Stimulated activated CD8-positive, alpha-beta memory T cell treated with anti-CD3 and anti-CD28 coated beads, Interleukin-15, amount 100 ng/mL, for 48 hours (primary cell): Measurements from ENCODE around the gene KLK14.

Experiments used
- DNase-seq, 2 donors: peaks; one replicate each; pipeline ENCODE4 v3.0.0-alpha.2; 2020; ENCODE audit warnings: low read depth in 2 of 2

Gene KLK14

DNA sequence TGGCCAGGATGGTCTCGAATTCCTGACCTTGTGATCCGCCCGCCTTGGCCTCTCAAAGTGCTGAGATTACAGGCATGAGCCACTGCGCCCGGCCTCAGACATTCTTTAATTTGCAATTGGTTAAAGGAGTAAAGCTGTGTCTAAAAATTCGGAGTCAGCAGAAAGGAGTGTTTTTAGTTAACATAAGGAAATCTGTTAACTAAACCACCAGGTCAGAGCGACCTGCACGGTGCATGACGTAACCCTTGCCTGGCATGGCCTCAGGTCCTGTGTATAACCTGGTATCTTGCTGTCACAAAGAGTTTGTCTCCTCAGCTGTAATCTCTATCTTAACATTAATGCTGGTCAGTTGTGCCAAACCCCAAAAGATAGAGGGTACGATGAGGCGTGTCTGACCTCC lies 38.4 kb downstream of the KLK14 start:
- no peak for DNase-seq

DNA sequence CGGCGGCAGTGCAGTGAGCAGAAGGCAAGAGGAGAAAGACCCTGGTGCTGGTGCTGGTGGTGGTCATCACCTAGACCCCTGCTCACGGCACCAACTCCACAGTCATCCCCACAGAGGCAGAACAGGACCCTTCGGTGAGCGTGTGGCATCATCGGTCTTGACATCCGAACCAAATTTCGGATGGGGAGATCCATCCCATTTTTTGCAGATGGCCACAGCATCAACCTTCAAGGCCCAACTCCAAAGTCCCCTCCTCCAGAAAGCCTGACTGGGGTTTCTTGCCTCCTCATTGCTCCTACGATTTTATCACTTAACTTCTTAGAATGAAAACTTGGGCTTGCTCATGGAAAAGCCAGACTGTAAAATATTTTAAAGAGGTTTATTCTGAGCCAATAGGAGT lies 39.2 kb downstream of the KLK14 start:
- DNase-seq = no peak

DNA sequence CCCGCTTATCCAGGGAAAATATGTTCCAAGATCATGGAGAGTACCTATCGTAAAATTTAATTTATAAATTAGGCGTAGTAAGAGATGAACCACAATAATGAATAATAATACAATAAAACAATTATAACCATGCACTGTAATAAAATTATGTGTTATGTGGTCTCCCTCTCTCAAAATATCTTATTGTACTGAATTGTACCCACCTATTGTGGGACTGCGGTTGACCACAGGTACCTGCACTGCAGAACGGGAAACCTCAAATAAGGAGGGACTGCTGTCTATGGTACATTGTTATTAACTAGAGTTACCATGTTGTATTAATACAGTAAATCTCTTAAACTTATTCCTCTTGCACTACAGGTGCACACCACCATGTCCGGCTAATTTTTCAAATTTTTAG lies 42.5 kb downstream of the KLK14 start:
- no peak for DNase-seq

DNA sequence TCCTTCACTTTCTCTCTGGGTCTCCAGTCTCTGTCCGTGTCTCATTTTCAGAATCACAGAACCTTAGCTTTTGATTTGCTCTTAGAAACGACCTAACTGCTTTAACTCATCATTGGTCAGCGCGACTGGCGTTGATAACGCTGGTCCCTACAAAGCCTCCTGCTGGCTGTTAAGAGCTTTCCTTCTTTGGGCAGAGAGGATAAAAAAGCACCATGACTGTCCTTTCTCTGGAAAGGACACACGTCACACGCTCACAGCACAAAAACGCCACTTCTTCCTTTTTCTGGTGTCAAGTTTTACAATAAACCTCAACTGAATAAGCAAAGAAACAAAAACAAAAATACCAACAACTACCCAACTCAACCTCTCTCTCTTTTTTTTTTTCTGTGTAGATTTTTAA lies 46.2 kb downstream of the KLK14 start:
- DNase-seq = no peak

DNA sequence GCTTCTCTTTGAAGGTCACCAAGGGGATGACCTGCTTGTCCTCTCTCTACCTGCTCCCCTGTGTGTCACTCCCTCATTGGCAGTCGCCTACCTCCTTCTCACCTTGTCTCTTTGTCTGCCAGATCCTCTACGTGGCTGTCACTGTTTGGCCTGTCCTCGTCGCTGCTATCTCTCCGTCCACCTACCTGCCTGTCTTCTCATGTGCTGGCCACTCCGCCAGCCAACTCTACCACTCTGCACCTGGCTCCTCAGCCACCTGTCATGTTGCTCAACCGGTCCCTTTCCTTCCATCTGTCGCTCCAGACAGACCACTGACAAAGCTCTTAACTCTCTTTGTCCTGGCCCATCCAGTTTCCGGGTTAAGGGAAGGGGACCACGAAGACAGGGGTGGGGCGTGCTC lies 48.0 kb downstream of the KLK14 start, which contains the start of gene KLK12:
TSS of gene KLK12 (minus strand) at position 299 of the 400 bp plus-strand sequence. CDS start 381 bp downstream, outside the sequence.
- no peak for DNase-seq

DNA sequence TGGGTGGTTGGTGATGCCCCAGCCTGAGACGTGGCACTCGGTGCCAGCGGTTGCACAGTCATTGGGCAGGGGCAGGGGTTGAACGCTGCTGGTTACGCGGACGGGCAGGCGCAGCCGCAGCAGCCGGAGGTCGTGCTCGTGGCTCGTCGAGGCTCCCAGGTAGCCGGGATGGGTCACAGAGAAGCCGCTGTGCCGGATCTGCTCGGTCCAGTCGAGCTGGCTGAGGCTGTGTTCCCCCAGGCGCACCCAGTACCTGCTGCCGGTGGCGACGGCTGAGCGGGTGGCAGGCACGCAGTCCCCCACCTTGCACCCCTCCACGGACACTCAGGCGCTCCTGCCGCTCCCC lies 50.8 kb downstream of the KLK14 start:
- no peak for DNase-seq

DNA sequence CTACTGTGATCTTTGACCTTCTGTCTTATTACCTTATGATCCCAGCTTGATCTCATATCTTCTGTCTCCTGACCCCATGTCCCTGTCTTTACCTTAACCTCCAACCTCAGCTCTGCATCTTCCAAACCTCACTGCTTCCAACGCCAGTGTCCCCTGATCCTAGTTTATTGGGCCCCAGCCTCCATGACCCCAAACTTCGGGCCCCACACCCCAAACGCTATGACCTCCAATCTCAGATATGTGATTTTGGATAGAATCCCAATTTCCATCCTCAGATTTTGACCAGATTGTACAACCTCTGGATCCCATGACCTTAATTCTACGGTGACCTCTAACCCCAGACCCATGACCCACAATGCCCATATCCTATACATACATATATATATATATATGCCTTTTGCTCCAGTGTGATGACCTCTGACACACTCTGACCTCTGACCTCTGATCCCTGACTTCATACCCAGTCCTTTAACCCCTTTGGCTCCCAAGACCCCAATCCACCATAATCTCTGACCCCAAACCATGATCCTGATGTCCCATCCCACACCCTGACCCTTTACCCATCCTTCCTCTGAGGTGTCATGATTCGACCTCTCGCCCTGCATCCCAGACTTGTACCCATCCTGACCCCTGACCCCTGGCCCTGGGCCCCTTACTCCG lies 51.3 kb downstream of the KLK14 start:
- no peak for DNase-seq

DNA sequence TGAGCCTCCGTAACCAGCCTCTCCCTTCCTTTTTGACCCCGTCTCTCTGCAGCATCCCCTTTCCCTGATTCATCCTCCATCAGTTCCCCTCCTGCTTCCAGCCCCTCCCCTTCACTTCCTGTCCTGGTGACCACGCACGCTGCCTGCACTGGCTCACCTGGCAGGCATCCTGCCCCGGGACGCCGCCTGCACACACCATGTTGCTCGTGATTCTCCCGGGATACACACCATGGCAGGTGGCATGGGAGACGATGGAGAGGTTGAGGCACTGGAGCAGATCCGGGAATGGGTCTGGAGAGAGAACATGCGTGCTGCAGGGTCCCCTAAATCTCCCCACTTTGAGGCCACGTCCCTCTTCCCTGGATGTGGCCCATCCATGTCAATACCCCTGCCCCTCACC lies 52.1 kb downstream of the KLK14 start:
- DNase-seq = no peak

DNA sequence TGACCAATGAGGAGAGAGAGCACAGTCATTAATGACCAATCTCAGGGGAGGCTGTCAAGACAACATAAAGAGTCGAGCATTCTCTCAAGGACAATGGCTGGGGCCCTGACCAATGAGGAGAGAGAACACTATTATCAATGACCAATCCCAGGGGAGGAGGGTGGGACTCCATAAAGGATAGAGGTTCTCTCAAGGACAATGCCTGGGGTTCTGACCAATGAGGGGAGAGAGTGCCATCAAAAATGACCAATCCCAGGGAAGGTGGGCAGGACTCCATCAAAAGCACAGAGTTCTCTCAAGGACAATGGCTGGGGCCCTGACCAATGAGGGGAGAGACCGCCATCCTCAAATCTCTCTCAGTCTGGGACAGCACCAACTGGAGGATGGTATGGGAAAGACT lies 53.0 kb downstream of the KLK14 start:
- DNase-seq = no peak
